ENCODE results near the gene GLO1.

DNA sequence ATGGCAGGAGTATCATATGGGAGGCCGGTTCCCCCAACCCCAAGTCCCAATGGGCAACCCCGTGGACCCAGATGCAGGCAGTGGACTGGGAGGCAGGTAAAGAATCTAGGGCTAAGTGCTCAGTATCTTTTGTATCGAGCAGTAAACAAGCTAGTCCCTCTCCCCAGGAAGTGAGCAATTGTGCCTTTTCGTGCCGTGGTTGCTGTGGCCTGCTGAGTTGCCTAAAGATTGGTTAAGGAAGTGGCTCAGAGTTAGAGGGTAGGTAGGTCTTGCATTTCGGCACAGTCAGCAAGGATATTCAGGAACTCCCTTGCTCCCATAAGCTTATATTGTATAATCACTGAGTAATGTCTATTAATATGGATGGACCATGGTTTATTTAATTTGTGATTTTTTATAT is 10.9 kb upstream of the GLO1 start:
- TF ChIP-seq, protein P1, sequence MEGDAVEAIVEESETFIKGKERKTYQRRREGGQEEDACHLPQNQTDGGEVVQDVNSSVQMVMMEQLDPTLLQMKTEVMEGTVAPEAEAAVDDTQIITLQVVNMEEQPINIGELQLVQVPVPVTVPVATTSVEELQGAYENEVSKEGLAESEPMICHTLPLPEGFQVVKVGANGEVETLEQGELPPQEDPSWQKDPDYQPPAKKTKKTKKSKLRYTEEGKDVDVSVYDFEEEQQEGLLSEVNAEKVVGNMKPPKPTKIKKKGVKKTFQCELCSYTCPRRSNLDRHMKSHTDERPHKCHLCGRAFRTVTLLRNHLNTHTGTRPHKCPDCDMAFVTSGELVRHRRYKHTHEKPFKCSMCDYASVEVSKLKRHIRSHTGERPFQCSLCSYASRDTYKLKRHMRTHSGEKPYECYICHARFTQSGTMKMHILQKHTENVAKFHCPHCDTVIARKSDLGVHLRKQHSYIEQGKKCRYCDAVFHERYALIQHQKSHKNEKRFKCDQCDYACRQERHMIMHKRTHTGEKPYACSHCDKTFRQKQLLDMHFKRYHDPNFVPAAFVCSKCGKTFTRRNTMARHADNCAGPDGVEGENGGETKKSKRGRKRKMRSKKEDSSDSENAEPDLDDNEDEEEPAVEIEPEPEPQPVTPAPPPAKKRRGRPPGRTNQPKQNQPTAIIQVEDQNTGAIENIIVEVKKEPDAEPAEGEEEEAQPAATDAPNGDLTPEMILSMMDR (IDR thresholded peaks at IDR 0.05; ENCODE audit: low read depth, low read length, poor library complexity, severe bottlenecking), result no peak
- no peak for TF ChIP-seq EZH2phosphoT487 (IDR thresholded peaks at IDR 0.05; ENCODE audit: borderline replicate concordance, low read length)
